Body of pancreas (tissue), 4 donors: Measurements from ENCODE around the gene TAC3.

Experiments
- CTCF ChIP-seq, 7 experiments: fragments of 450-650 bp in 4 of 7; fragments of 200-600 bp in 3 of 7; sonication (generic) in 3 of 7; IDR thresholded peaks; one replicate each; pipeline ENCODE4 v1.5.1; 2016 to 2019; ENCODE audit warnings: antibody characterized with exemption in 7 of 7
- POLR2A ChIP-seq, 3 donors: fragments of 450-650 bp; IDR thresholded peaks; one replicate each; pipeline ENCODE4 v1.6.1; 2016; ENCODE audit warnings: antibody characterized with exemption in 3 of 3, mild to moderate bottlenecking in 2 of 3

GRCh38 chr12:57048423-57049118 is 32.2 kb upstream of the TAC3 start:
- TF ChIP-seq CTCF (IDR thresholded peaks at IDR 0.05): no peak
- no peak for TF ChIP-seq POLR2A (IDR thresholded peaks at IDR 0.05)
